ENCODE measurements around the gene RYR3.
A peak's percentile ranks its signal among the peaks of the same experiment; 100 is the strongest.

RYR3 gene

GRCh38 chr15:33785366-33785765 lies 474.6 kb downstream of the RYR3 start:
- DNase-seq = no peak
- H3K27ac ChIP-seq (ENCODE audit: insufficient read depth in 1 of 2, low read depth in 1 of 2, low read length in 2 of 2, poor library complexity in 1 of 2, severe bottlenecking in 2 of 2) = no peak overlapping the region
- no peak overlapping the region for H3K4me3 ChIP-seq (ENCODE audit: control insufficient read depth in 1 of 7, extremely low read depth in 1 of 7, insufficient read depth in 4 of 7, low read depth in 2 of 7, low read length in 6 of 7)
- H3K4me1 ChIP-seq (ENCODE audit: control extremely low read depth in 1 of 4, control insufficient read depth in 4 of 4, insufficient read depth in 4 of 4, low read length in 3 of 4) = peaks cover 0 to 23% (median 8%) of the 10 kb centered on the region in 4 experiments
- H3K9me3 ChIP-seq (ENCODE audit: control extremely low read depth in 1 of 5, control insufficient read depth in 4 of 5, insufficient read depth in 2 of 5, low read depth in 1 of 5, low read length in 4 of 5) = no peaks in the 10 kb centered on the region
- POLR2A ChIA-PET = no interaction called here
- no peaks in the 10 kb centered on the region for H3K36me3 ChIP-seq (ENCODE audit: control insufficient read depth in 4 of 4, insufficient read depth in 4 of 4, low read length in 3 of 4)
- H3K27me3 ChIP-seq (replicated peaks in 2 of 5; ENCODE audit: control insufficient read depth in 4 of 5, insufficient read depth in 5 of 5, low read length in 4 of 5) = no peaks in the 10 kb centered on the region
- 94% methylated on average over 6 of the region's 6 CpGs for WGBS (ENCODE audit: insufficient coverage)
- CTCF ChIA-PET = interaction anchor here (1.6 kb wide), 1 partner anchor 10 kb away, joined by 4 read pairs; no protein-coding TSS in a partner anchor

- Histone ChIP-seq H3K27ac (ENCODE audit: insufficient read depth in 1 of 2, low read depth in 1 of 2, low read length in 2 of 2, poor library complexity in 1 of 2, severe bottlenecking in 2 of 2) (peak overlapping the region; percentile 19 to 30), H3K36me3 (ENCODE audit: control insufficient read depth in 4 of 4, insufficient read depth in 4 of 4, low read length in 3 of 4) (no peaks in the 10 kb centered on the region), H3K27me3 (replicated peaks in 2 of 5; ENCODE audit: control insufficient read depth in 4 of 5, insufficient read depth in 5 of 5, low read length in 4 of 5) (no peaks in the 10 kb centered on the region), H3K9me3 (ENCODE audit: control extremely low read depth in 1 of 5, control insufficient read depth in 4 of 5, insufficient read depth in 2 of 5, low read depth in 1 of 5, low read length in 4 of 5) (no peaks in the 10 kb centered on the region), H3K4me3 (ENCODE audit: control insufficient read depth in 1 of 7, extremely low read depth in 1 of 7, insufficient read depth in 4 of 7, low read depth in 2 of 7, low read length in 6 of 7) (peak overlapping the region in 1 of 7 experiments; percentile 30), H3K4me1 (ENCODE audit: control extremely low read depth in 1 of 4, control insufficient read depth in 4 of 4, insufficient read depth in 4 of 4, low read length in 3 of 4) (peaks cover 0 to 27% (median 8%) of the 10 kb centered on the region in 4 experiments)
- WGBS (ENCODE audit: insufficient coverage) = 1% methylated on average over 7 of the region's 9 CpGs
- DNase-seq = peak; percentile 17 to 75 (median 72)
- CTCF ChIA-PET = interaction anchor here (0.5 kb wide), 1 partner anchor 14 kb away, joined by 3 read pairs; no protein-coding TSS in a partner anchor
- POLR2A ChIA-PET = interaction anchor here (0.6 to 0.8 kb wide), 2 partner anchors 14 to 22 kb away, joined by 3 to 5 read pairs; no protein-coding TSS in a partner anchor
These were observed 478.3 kb downstream of the RYR3 start for GRCh38 chr15:33788906-33789540.

- ChIA-PET CTCF (interaction anchor here (1.3 kb wide), 1 partner anchor 9 kb away, joined by 4 read pairs; no protein-coding TSS in a partner anchor), POLR2A (no interaction called here)
- H3K27ac ChIP-seq (ENCODE audit: insufficient read depth in 1 of 2, low read depth in 1 of 2, low read length in 2 of 2, poor library complexity in 1 of 2, severe bottlenecking in 2 of 2) = no peak overlapping the region
- no peak for DNase-seq
- WGBS (ENCODE audit: insufficient coverage) = 100% methylated on average over 3 of the region's 5 CpGs
- H3K4me1 ChIP-seq (ENCODE audit: control extremely low read depth in 1 of 4, control insufficient read depth in 4 of 4, insufficient read depth in 4 of 4, low read length in 3 of 4) = peaks cover 0 to 7% (median 0%) of the 10 kb centered on the region in 4 experiments
- H3K9me3 ChIP-seq (ENCODE audit: control extremely low read depth in 1 of 5, control insufficient read depth in 4 of 5, insufficient read depth in 2 of 5, low read depth in 1 of 5, low read length in 4 of 5) = no peaks in the 10 kb centered on the region
- H3K36me3 ChIP-seq (ENCODE audit: control insufficient read depth in 4 of 4, insufficient read depth in 4 of 4, low read length in 3 of 4) = no peaks in the 10 kb centered on the region
- H3K27me3 ChIP-seq (replicated peaks in 2 of 5; ENCODE audit: control insufficient read depth in 4 of 5, insufficient read depth in 5 of 5, low read length in 4 of 5) = no peaks in the 10 kb centered on the region
- H3K4me3 ChIP-seq (ENCODE audit: control insufficient read depth in 1 of 7, extremely low read depth in 1 of 7, insufficient read depth in 4 of 7, low read depth in 2 of 7, low read length in 6 of 7) = no peak overlapping the region
These were observed 483.7 kb downstream of the RYR3 start for GRCh38 chr15:33794453-33794852.

- no peaks in the 10 kb centered on the region for H3K36me3 ChIP-seq (ENCODE audit: control insufficient read depth in 4 of 4, insufficient read depth in 4 of 4, low read length in 3 of 4)
- no peak for DNase-seq
- POLR2A ChIA-PET = no interaction called here
- 100% methylated on average over 1 of the region's 3 CpGs for WGBS (ENCODE audit: insufficient coverage)
- H3K4me1 ChIP-seq (ENCODE audit: control extremely low read depth in 1 of 4, control insufficient read depth in 4 of 4, insufficient read depth in 4 of 4, low read length in 3 of 4) = peaks cover 0 to 7% (median 0%) of the 10 kb centered on the region in 4 experiments
- H3K27me3 ChIP-seq (replicated peaks in 2 of 5; ENCODE audit: control insufficient read depth in 4 of 5, insufficient read depth in 5 of 5, low read length in 4 of 5) = no peaks in the 10 kb centered on the region
- H3K27ac ChIP-seq (ENCODE audit: insufficient read depth in 1 of 2, low read depth in 1 of 2, low read length in 2 of 2, poor library complexity in 1 of 2, severe bottlenecking in 2 of 2) = no peak overlapping the region
- CTCF ChIA-PET = interaction anchor here (1.3 kb wide), 1 partner anchor 10 kb away, joined by 4 read pairs; no protein-coding TSS in a partner anchor
- H3K4me3 ChIP-seq (ENCODE audit: control insufficient read depth in 1 of 7, extremely low read depth in 1 of 7, insufficient read depth in 4 of 7, low read depth in 2 of 7, low read length in 6 of 7) = no peak overlapping the region
- H3K9me3 ChIP-seq (ENCODE audit: control extremely low read depth in 1 of 5, control insufficient read depth in 4 of 5, insufficient read depth in 2 of 5, low read depth in 1 of 5, low read length in 4 of 5) = no peaks in the 10 kb centered on the region
These were observed 484.3 kb downstream of the RYR3 start for GRCh38 chr15:33795070-33795469.

- ChIA-PET CTCF (no interaction called here), POLR2A (no interaction called here)
These were observed 486.9 kb downstream of the RYR3 start for GRCh38 chr15:33797651-33798050.

GRCh38 chr15:33801954-33802353 lies 491.2 kb downstream of the RYR3 start:
- Histone ChIP-seq H3K27ac (ENCODE audit: insufficient read depth in 1 of 2, low read depth in 1 of 2, low read length in 2 of 2, poor library complexity in 1 of 2, severe bottlenecking in 2 of 2) (no peak overlapping the region), H3K36me3 (ENCODE audit: control insufficient read depth in 4 of 4, insufficient read depth in 4 of 4, low read length in 3 of 4) (no peaks in the 10 kb centered on the region), H3K4me1 (ENCODE audit: control extremely low read depth in 1 of 4, control insufficient read depth in 4 of 4, insufficient read depth in 4 of 4, low read length in 3 of 4) (peaks cover 0 to 7% (median 0%) of the 10 kb centered on the region in 4 experiments), H3K27me3 (replicated peaks in 2 of 5; ENCODE audit: control insufficient read depth in 4 of 5, insufficient read depth in 5 of 5, low read length in 4 of 5) (no peaks in the 10 kb centered on the region), H3K9me3 (ENCODE audit: control extremely low read depth in 1 of 5, control insufficient read depth in 4 of 5, insufficient read depth in 2 of 5, low read depth in 1 of 5, low read length in 4 of 5) (no peaks in the 10 kb centered on the region), H3K4me3 (ENCODE audit: control insufficient read depth in 1 of 7, extremely low read depth in 1 of 7, insufficient read depth in 4 of 7, low read depth in 2 of 7, low read length in 6 of 7) (no peak overlapping the region)
- 100% methylated on average over 1 of the region's 2 CpGs for WGBS (ENCODE audit: insufficient coverage)
- DNase-seq = peak in 1 of 3 donors; percentile 13
- ChIA-PET CTCF (interaction anchor here (1.0 kb wide), 1 partner anchor 36 kb away, joined by 3 read pairs; no protein-coding TSS in a partner anchor), POLR2A (no interaction called here)

More at GRCh38 chr15:33797651-33798050, 486.9 kb downstream of the RYR3 start:
- Histone ChIP-seq H3K36me3 (ENCODE audit: control insufficient read depth in 4 of 4, insufficient read depth in 4 of 4, low read length in 3 of 4) (no peaks in the 10 kb centered on the region), H3K9me3 (ENCODE audit: control extremely low read depth in 1 of 5, control insufficient read depth in 4 of 5, insufficient read depth in 2 of 5, low read depth in 1 of 5, low read length in 4 of 5) (no peaks in the 10 kb centered on the region), H3K27ac (ENCODE audit: insufficient read depth in 1 of 2, low read depth in 1 of 2, low read length in 2 of 2, poor library complexity in 1 of 2, severe bottlenecking in 2 of 2) (no peak overlapping the region), H3K27me3 (replicated peaks in 2 of 5; ENCODE audit: control insufficient read depth in 4 of 5, insufficient read depth in 5 of 5, low read length in 4 of 5) (no peaks in the 10 kb centered on the region), H3K4me1 (ENCODE audit: control extremely low read depth in 1 of 4, control insufficient read depth in 4 of 4, insufficient read depth in 4 of 4, low read length in 3 of 4) (peaks cover 0 to 7% (median 0%) of the 10 kb centered on the region in 4 experiments), H3K4me3 (ENCODE audit: control insufficient read depth in 1 of 7, extremely low read depth in 1 of 7, insufficient read depth in 4 of 7, low read depth in 2 of 7, low read length in 6 of 7) (no peak overlapping the region)
- 86% methylated on average over 1 of the region's 2 CpGs for WGBS (ENCODE audit: insufficient coverage)
- no peak for DNase-seq

- ChIA-PET POLR2A (no interaction called here), CTCF (no interaction called here)
- Histone ChIP-seq H3K36me3 (ENCODE audit: control insufficient read depth in 4 of 4, insufficient read depth in 4 of 4, low read length in 3 of 4) (no peaks in the 10 kb centered on the region), H3K9me3 (ENCODE audit: control extremely low read depth in 1 of 5, control insufficient read depth in 4 of 5, insufficient read depth in 2 of 5, low read depth in 1 of 5, low read length in 4 of 5) (peaks cover 0 to 3% (median 0%) of the 10 kb centered on the region in 5 experiments), H3K4me3 (ENCODE audit: control insufficient read depth in 1 of 7, extremely low read depth in 1 of 7, insufficient read depth in 4 of 7, low read depth in 2 of 7, low read length in 6 of 7) (no peak overlapping the region), H3K4me1 (ENCODE audit: control extremely low read depth in 1 of 4, control insufficient read depth in 4 of 4, insufficient read depth in 4 of 4, low read length in 3 of 4) (no peaks in the 10 kb centered on the region), H3K27ac (ENCODE audit: insufficient read depth in 1 of 2, low read depth in 1 of 2, low read length in 2 of 2, poor library complexity in 1 of 2, severe bottlenecking in 2 of 2) (no peak overlapping the region), H3K27me3 (replicated peaks in 2 of 5; ENCODE audit: control insufficient read depth in 4 of 5, insufficient read depth in 5 of 5, low read length in 4 of 5) (no peaks in the 10 kb centered on the region)
- DNase-seq = no peak
- whole genome bisulfite sequencing (ENCODE audit: insufficient coverage) = 100% methylated on average over 4 of the region's 5 CpGs
These were observed 496.9 kb downstream of the RYR3 start for GRCh38 chr15:33807665-33808064.
